Measurements from ENCODE around the gene MCC. TPM values are rescaled to one million over a fixed set of nuclear protein-coding genes. Genes with fewer than 3 reads are reported as not detected.

The MCC gene
- total RNA-seq, 1 experiment from 2014 or later = 7.6 TPM

GRCh38 chr5:113281194-113281593, 207.1 kb downstream of the MCC start:
- Histone ChIP-seq H3K79me2 (ENCODE audit: insufficient read depth, low read length) (peaks cover 13% of the 10 kb centered on the region; the same call in 1 of the 2 replicates), H2AFZ (ENCODE audit: low read length) (no peak overlapping the region), H2BK15ac (ENCODE audit: low read depth, low read length) (no peak overlapping the region), H2BK20ac (ENCODE audit: low read depth, low read length, poor library complexity, severe bottlenecking) (no peak overlapping the region), H2AK5ac (ENCODE audit: insufficient read length, low read length) (no peak overlapping the region), H3K18ac (ENCODE audit: insufficient read length, low read depth, low read length) (no peak overlapping the region), H3K14ac (ENCODE audit: insufficient read depth, low read length) (no peak overlapping the region), H3K23me2 (ENCODE audit: insufficient read length, low read depth, low read length, poor library complexity, severe bottlenecking) (no peaks in the 10 kb centered on the region), H2BK12ac (ENCODE audit: insufficient read length, low read depth, low read length) (no peak overlapping the region), H3T11ph (ENCODE audit: low read length) (no peak overlapping the region), H4K20me1 (ENCODE audit: control insufficient read depth, insufficient read depth, insufficient read length) (no peaks in the 10 kb centered on the region), H2BK120ac (ENCODE audit: low read depth, low read length, poor library complexity, severe bottlenecking) (no peak overlapping the region), H3K4ac (ENCODE audit: low read depth, low read length) (no peak overlapping the region), H3K9ac (ENCODE audit: extremely low read depth, insufficient read length, low read length) (no peak overlapping the region), H3K27me3 (ENCODE audit: insufficient read depth, low read length) (no peaks in the 10 kb centered on the region), H3K9me3 (ENCODE audit: control insufficient read depth, low read depth, low read length) (no peaks in the 10 kb centered on the region), H4K8ac (replicated peaks; ENCODE audit: insufficient read length, low read depth, low read length) (no peak overlapping the region), H3K4me1 (ENCODE audit: insufficient read depth, low read length) (no peaks in the 10 kb centered on the region; the same call in 1 of the 2 replicates), H3K4me2 (ENCODE audit: insufficient read depth, insufficient read length, low read length) (no peak overlapping the region), H4K91ac (ENCODE audit: insufficient read length, low read depth, low read length) (no peak overlapping the region), H4K5ac (ENCODE audit: insufficient read length, low read depth, low read length) (no peak overlapping the region), H3K27ac (ENCODE audit: insufficient read length, low read depth, low read length) (no peak overlapping the region), H3K56ac (ENCODE audit: insufficient read length, low read depth, low read length) (no peak overlapping the region), H2BK5ac (ENCODE audit: insufficient read length, low read length) (no peak overlapping the region), H3K79me1 (ENCODE audit: insufficient read depth, low read depth, low read length, poor library complexity, severe bottlenecking) (peaks cover 5% of the 10 kb centered on the region), H3K23ac (ENCODE audit: insufficient read length, low read depth, low read length) (no peak overlapping the region)
- Mint-ChIP-seq H3K27me3 (ENCODE audit: low read depth) (no peaks in the 10 kb centered on the region), H3K36me3 (ENCODE audit: insufficient read depth in 1 of 3, low read depth in 3 of 3) (no peaks in the 10 kb centered on the region; a peak in 1 of 7 replicates), H3K4me1 (peaks cover 13 to 38% of the 10 kb centered on the region in 2 experiments), H3K9me3 (no peaks in the 10 kb centered on the region; a peak in 1 of 5 replicates), H3K27ac (peak overlapping the region in 1 of 3 experiments; percentile 69; a peak in 3 of 7 replicates), H3K4me3 (no peak overlapping the region)
- DNase-seq = no peak
- TF ChIP-seq CTCF (conservative IDR thresholded peaks at IDR 0.05) = no peak
- WGBS (ENCODE audit: extremely low coverage, insufficient read length, low lambda C conversion rate) = no CpG with 5 or more reads among the region's 2 CpGs

Measured in H9 (cell line).